ENCODE measurements around the gene SERPINI1.

The SERPINI1 gene, protein sequence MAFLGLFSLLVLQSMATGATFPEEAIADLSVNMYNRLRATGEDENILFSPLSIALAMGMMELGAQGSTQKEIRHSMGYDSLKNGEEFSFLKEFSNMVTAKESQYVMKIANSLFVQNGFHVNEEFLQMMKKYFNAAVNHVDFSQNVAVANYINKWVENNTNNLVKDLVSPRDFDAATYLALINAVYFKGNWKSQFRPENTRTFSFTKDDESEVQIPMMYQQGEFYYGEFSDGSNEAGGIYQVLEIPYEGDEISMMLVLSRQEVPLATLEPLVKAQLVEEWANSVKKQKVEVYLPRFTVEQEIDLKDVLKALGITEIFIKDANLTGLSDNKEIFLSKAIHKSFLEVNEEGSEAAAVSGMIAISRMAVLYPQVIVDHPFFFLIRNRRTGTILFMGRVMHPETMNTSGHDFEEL

DNA sequence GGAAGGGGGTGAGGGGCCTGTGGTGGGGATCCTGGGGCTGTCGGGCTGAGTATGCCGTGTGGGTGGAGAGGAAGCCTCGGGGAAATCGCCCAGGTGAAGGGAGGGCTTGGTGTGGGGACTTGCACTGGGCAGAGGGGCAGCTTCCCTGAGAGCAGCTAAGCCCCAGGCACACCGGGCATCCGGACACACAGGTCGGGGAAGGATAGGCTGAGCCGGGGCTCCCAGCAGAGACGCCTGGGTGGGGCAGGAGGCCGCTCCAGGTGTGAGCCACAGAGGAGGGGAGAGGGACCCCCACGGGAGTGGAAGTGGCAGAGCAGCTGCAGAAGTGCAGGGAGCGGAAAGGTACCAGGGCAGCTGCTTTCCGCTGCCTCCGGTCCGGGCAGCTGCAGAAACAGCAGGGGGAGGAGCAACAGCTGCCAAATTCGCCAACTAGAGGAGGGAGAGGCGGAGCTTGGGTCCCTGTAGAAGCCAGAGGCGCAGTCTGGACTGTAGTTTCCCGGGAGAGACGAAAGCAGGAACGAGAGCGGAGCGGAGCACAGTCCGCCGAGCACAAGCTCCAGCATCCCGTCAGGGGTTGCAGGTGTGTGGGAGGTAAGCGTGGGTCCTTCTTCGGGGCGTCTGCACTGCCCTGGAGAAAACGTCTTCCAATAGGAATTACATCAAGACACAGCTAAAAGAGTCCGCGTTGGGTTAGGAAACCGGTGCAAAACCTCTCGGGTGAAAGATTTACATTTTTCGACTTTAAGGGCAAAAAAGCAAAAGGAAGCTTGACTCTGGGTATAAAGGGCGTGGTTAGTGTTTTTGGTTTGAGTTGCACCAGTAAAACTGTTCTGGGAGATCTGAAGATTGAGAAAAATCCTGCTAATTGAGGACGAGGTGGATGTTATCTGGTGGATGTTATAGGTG is at the start of gene SERPINI1:
Gene SERPINI1 (plus strand): TSS at position 489 of the 906 bp plus-strand sequence. CDS start 53,408 bp downstream, outside the sequence.
- peak; percentile 78 for DNase-seq

DNA sequence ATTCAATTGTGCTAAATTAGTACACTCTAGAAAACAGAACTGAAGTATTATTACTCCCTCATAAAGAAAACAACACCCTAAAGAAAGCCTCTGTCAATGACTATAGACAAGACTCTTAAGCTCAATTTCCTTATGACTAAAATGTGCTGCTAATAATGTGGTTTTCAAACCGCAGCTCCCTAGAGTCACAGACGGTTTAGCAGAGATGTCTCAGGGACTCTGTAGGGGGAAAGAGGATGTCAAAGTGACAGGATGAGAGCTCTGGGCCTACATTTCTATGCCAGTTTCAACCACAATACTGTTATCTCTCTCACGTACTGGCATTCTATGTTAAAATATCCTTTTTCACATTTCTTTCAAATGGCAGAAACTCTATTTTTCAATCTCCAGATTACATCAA is 44.2 kb upstream of the SERPINI1 start:
- peak; percentile 45 for DNase-seq

DNA sequence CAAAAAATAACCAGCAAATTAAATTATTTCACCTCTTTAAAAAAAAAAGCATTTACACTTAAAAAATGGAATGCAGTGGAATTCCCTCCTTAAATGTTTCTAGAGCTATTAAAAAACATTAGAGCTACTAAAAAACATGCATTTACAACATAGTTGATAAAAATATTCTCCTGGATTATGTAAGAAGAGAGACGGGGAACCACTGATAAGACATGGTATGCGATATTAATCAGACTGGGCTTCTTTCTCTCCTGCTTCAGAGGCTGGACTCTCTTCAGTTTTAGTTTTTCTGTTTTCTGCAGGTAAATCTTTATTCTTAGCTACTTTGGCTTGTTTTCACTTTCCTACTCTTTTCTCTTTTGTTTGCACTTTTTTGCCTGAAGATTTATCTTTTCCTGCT is 41.4 kb upstream of the SERPINI1 start:
- no peak for DNase-seq

DNA sequence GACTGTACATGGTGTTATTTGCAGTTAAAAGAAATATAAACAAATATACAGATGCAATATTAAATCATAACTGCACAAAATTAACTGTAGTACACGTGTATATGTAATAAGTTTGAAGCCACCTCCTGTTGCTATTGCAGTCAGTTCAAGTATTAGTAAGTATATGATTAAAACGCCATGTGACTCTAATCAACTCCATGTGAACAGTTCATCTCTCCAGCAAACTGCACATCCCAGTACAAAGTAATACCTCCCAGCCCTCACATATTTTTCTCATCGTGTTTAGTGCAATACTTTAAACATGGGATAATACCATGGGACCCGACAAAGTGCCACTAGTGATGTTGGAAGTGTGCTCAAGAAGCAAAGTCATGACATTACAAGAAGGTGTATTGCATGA is 35.5 kb upstream of the SERPINI1 start:
- no peak for DNase-seq

DNA sequence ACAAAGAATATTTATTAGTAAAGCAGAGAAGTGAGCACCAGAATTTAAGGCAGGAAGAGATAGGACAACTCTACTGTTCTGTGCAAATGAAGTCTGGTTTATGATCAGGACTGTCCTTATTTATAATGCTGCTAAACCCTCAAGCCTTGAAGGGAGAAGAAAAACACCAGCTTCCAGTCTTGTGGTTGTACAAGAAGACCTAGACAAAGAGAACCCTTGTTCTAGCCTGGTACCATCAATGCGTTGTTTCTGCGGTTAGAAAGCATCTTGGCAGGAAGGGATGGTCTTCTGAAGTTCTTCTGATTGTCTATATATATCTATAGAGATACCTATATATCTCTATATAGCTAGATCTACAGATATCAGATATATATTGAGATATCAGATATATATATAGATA is 34.6 kb upstream of the SERPINI1 start:
- no peak for DNase-seq

DNA sequence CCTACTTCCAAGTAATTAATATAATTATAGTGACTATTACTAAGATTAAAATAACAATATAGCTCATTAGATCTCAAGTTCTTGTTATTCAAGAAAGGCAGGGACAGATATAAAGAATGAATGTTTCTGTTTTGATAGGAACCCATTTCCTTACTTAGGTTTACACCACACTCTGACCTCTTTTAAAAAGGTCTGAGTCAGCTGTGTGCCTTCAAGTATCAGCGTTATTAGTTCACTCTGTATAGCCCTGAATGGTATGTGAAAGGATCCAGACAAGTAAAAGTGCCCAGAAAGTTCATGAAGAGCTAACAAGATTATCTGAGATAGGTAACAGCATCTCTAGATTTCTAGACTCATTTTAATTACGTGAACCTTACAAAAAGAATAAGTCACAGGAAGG is 29.7 kb upstream of the SERPINI1 start:
- no peak for DNase-seq

DNA sequence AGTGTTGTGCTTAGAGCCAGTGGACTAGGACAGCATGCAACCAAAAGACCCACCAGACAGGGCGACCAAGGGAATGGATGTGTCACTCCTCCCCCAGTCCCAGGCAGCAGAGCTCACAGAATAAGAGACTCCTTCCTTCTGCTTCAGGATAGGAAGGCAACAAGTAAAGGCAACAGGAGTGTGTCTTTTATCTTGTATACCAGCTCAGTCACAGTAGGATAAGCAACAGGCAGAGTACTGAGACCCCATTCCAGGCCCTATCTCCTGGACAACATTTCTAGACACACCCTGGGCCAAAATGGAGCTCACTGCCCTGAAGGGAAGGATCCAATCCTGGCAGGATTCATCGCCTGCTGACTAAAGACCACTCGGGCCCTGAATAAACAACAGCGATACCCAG is 25.8 kb upstream of the SERPINI1 start:
- DNase-seq: no peak

DNA sequence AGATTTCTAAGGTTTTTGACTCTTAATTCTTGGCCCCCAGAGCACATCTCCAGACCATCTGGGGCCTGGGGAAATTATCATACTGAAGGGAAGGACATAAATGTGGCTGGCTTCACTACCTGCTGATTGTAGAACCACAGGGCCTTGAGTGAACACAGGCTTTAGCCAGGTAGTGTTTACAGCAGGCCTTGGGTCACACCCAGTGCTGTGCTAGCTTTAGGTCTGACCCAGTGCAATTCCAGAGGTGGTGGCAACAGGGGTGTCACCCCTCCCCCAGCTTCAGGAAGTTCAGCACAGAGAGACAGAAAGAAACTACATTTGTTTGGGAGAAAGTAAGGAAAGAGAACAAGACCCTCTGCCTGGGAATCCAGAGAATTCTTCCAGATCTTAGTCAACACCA is 25.0 kb upstream of the SERPINI1 start:
- DNase-seq: no peak

DNA sequence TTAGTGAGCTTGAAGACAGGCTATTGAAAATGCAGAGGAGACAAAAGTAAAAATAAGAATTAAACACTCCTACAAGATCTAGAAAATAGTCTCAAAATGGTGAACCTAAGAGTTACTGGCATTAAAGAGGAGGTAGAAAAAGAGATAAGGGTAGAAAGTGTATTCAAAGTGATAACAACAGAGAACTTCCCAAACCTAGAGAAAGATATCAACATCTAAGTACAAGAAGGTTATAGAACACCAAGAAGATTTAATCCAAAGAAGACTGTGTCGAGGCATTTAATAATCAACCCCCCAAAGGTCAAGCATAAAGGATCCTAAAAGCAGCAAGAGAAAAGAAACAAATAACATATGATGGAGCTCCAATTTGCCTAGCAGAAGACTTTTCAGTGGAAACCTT is 24.1 kb upstream of the SERPINI1 start:
- no peak for DNase-seq

DNA sequence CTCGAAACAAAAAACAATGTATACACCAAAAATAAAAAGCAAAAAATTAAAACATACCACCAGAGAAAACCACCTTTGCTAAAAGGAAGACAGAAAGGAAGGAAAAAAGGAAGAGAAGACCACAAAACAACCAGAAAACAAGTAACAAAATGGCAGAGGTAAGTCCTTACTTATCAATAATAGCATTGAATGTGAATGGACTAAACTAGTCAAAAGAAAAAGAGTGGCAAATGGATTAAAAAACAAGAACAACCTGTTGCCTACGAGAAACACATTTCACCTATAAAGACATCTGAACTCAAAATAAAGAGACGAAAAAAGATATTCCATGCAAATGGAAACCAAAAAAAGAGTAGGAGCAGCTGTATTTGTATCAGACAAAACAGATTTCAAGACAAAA is 23.1 kb upstream of the SERPINI1 start:
- no peak for DNase-seq

DNA sequence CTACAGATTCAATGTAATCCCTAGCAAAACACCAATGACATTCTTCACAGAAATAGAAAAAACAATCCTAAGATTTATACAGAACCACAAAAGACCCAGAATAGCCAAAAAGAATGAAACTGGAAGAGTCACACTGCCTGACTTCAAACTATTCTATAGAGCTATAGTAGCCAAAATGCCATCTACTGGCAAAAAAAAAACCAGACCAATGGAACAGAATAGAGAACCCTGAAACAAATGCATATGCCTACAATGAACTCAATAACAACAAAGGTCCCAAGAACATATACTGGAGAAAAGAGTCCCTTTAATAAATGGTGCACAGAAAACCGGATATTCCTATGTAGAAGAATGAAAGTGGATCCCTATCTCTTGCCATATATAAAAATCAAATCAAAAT is 20.6 kb upstream of the SERPINI1 start:
- DNase-seq: no peak

DNA sequence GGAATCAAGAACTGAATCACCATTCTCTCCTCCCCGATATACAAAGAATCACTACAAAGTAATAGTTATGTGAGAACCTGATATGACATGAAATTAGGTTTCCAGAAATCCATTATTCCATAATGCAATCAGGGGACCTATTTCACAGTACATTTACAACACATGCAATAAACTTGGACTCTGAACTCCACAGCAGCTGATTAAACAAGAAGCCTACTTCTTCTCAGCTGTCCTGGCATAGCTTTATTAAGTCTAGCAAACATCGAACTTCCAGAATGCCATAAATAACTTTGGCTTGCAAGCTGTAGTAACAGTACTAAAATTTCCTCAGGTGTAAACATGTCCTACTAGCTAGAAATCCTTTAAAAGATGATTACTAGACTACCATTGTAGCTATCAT is 18.6 kb upstream of the SERPINI1 start:
- no peak for DNase-seq

DNA sequence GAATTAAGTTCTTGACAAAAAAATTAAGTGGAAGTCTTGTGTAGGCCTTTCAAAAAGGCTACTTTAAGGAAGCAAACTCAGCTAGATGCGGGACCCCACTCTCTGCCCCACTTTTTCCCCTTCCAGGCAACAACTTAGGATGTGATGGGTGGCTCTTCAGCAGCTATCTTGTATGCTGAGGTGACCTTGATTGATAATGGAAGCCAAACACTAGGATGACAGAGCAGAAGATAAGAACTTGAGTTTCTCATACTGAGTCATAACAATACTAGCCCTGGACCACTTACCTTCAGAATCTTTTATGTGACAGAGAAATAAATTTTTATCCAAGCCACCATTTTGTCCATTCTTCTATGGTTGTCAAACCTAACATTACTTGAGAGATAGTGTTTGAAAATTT is 16.9 kb upstream of the SERPINI1 start:
- DNase-seq: no peak

DNA sequence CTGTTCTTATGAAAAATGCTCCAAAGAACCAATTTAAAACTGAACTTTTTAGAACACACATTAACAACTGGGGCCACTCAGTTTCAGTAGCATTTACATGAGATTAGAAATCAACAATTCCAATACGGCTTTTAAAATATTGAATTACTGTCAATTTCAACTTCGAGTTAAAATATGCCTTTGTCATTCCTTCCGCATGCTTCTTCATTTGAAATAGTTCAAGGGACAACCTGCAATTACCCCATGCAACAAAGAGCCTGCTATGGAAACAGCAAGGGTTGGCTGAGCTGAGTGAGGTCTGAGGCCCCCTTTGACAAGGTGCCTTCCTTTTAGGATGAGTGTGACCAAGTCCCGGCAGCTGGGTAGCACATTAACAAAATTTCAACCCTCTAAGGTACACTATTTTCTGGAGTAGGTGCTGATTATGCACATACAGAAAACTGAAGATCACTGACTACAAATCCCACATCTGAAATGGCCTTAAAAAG is 12.5 kb upstream of the SERPINI1 start:
- no peak for DNase-seq

DNA sequence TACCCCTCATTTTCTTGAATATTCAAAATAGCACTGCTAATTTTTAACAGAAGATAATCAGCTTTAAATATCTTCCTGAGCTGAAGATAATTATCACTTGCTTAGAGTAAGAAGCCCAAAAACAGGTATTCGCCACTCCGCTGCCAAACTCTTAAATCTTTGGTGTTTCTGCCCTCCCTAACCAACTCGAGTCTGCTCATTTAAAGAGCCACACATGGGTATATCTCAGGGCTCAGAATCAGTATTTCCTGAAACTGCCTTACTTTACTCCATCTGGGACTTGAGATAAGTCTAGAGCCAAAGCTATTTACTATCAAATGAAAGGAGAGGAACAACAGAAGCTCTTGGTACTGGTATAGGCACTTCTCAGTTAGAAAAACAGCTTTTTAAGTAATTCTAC is 11.6 kb upstream of the SERPINI1 start:
- DNase-seq: no peak

DNA sequence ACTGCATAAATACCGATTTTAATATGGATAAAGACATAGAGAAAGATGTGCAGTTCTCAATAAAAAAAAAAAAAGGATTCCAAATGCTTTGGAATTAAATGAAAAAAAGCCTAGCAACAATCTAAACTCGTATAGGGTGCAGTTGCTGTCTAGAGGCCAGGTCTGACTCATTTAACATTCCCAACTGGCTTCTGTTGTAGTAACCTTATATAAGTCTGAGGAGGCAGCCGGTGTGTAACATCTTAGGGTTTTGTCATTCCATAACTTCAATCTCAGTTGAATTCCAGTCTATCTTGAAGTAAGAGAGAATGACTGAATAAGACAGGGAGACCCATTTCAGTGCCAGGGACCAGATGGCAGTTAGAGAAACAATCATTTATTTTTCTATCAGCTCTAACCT is 7.3 kb upstream of the SERPINI1 start:
- DNase-seq: no peak

DNA sequence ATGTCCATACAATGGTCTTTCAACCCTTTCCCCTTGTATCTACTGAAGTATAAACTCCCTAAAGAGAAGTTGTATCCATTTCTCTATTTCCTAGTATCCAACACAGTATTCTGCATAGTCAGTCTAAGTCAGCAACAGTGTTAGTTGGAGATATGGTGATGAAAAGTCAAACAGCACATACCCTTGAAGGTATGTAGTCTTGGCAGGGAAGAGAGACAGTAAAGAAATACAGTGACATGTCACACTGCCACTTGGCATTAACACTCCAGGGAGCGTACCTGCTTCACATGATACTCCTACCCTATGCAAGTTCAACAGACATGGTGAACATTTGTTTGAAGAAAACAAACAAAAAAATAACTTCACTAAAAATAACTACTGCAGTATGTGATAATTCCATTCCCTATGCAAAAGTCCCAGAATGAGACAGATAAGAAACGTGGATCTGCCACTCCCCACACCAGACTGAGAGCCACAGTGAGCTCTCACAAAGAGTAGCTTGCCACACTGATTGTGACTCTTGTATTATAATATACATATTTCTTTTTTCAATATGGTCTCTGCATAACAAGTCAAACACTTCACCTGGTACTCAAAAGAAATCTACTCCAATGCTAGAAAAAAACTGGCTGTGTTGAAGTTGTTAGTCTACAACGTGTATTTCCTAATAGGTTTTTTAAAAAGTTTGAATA is 6.7 kb upstream of the SERPINI1 start:
- no peak for DNase-seq

DNA sequence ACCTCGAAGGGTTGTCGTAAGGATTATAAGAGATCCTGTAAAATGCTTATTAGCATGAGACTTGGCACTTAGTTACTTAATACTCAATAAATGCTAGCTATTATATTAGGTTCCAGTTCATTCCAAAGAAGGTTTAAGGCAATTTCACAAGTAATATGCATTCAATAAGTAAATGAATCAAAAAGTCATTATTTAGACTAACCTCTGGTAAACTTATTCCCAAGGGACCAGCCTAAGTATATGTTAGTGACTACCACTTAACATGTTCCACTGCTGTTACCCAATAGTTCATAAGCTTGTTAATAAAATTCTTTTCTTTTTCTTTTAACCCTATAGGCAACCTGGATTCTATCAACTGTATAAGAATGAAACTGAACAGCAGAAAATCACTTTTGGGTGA is 5.9 kb upstream of the SERPINI1 start:
- DNase-seq: no peak

DNA sequence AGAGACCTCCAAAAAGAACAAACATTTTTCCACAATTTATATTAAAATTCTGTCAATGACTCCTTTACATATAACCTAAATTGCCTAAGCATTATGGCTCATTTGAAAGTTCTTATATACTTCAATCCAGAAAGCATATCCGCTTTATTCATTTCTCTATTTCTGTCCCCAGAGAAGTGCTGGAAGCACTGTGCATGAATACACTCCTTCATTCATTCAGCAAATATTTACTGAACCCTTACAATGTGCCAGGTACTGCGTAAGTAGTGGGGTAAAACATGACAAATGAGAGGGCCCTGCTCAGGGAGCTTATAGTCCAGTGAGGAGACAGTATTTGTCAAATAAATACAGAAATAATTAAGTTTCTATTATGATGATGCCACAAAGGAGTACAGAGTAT is 4.1 kb upstream of the SERPINI1 start:
- no peak for DNase-seq

DNA sequence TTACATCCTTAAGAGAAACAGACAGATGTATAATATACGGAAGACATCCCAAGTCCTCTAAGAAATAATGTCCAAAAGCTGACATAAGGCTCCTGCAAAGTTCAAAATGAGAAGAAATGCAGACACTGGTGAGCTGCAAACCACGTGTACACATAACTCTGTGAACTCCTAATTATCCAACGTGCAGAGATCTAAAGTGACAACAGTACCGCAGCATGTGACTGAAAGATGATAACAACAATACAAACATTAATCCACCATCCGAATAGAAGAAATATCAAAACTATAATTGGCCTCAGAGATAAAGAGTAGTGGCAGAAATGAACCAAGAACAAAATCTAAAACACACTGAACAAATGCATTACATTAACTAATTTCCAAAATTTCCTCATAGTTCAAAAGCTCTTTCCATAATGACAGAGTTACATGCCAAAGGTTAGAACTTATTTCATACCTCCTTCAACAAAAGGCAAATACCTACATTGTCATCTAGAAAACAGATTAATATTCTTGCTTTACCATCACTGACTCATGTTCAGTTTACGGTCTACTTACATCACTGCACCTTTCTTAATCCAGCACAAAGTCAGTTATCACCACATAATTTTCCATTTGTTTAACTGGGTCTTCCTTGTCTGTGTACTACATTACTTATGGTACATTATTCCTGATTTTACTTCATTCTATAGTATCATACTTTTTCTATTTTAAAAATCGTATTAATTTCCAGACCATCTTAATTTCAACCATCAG is 3.0 kb upstream of the SERPINI1 start:
- no peak for DNase-seq

DNA sequence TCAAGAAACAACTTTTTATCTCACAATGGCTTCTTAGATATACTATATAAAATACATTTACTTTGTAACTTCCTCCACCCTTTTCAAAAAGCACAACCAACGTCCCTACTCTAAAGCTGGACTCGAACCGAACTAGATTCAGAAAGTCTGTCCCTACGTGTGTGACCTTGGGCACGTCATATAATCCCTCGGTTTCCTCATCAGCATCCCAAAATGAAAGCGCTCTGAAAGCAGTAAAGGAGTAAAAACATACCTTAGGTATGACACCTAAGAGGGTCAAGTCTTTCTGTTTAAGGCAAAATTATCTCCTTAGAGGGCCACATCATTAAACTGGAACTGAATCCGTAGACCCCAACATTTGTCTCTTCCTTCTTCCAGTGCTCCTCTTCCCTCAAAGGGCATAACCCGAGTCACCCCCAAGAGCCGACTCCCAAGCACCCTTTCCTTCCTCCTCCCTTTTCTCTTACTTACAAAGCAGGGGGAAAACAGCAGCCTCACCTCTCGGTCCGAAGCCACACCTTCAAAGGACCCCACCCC is 1.5 kb upstream of the SERPINI1 start:
- DNase-seq: no peak

DNA sequence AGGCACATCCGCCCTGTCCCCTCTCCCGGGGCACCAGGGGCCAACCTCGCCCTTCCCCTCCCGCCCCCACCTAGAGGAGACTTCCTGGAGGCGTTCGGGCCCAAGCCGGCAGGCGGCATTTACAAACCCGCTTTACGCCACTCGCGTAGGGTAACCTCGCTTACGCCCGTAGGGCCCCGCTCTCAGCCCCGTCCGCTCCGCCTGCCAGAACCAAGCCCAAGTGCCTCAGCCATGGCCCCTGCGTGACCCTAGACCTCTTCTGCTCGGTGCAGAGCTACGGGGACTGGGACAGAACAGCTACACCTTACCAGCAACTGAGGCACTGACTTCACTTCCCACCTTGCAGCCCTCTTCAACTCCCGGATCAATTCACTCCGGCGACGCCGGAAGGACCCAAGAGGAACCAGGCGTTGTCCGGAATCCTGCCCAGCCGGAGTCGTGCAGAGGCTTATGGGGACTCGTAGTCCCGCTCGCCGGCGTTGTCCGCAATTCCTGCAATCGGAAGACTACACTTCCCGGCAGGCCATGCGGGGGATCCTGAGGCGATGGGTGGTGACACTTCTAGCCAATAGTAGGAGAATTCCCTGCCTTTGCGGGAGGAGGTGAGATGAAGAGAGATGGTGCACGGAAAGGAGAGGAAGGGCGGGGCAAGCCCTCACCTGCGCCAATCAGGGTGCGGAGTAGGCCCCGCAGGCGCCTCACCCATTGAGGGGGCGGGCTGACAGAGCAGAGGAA is 856 bp upstream of the SERPINI1 start, which contains the start of gene PDCD10:
Gene PDCD10 (minus strand): TSS at position 395 of the 735 bp plus-strand sequence. CDS start 14,735 bp downstream, outside the sequence.
- peak; percentile 98 for DNase-seq
